Activated T-cell treated with anti-CD3 and anti-CD28 coated beads for 4 hours (primary cell): ENCODE data around the gene PGA4.
A peak's percentile ranks its signal among the peaks of the same experiment; 100 is the strongest.
"Not testable (repeated sequence)": the region's sequence is repeated elsewhere in the genome, so short reads cannot be mapped to it uniquely, and the experiment has no call there.

Source experiments
- DNase-seq: peaks from one replicate; pipeline ENCODE4 v3.0.0-alpha.2; 2020

PGA4 gene

GRCh38 chr11:61252332-61252731 lies 30.2 kb downstream of the PGA4 start:
- DNase-seq: not testable (repeated sequence)

GRCh38 chr11:61254403-61255025 lies 32.4 kb downstream of the PGA4 start:
- peak; percentile 40 for DNase-seq

DNA sequence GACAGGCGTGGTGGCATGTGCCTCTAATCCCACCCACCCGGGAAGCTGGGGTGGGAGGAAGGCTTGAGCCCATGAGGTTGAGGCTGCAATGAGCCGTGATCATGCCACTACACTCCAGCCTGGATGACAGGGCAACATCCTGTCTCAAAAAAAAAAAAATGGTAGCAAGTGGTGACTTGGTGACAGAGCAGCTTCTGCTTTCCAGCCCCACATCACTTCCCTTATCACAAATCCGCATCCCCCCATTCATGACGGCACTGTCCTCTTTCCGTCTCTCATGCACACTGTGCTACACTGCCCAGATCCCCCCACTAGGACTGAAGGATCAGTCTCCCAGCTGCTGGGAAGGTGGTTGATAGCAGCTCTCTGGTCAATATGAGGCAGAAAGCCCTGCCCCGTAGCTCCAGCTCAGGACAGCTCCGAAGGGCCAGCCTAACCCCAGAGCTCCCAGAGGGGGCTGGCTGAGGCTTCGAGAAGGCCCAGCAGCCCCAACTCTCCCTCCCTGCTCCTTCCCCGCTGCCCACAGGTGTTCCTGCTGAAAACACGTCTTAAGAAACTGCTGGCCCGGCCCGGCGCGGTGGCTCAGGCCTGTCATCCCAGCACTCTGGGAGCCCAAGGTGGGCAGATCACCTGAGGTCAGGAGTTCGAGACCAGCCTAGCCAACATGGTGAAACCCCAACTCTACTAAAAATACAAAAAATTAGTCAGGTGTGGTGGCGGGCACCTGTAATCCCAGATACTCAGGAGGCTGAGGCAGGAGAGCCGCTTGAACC lies 34.7 kb downstream of the PGA4 start:
- no peak for DNase-seq

DNA sequence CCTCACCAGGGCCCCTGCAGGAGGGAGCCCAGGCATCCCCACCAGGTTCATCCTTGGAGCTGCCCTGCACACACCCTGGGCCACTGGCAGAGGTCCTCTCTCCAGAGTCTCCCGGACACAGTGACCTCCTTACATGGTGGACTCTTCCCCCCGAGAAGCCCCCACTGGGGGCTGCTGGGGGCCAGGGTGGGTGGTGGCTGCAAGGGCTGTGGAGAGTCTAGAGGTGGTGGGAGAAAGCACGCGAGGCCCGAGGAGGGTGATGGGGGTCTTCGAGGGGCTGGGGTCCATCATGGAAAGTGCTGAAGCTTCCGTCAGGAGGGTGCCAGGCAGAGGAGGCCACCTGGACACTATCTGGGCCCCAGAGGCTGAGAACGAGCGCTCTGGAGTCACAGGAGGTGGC lies 36.4 kb downstream of the PGA4 start:
- no peak for DNase-seq

DNA sequence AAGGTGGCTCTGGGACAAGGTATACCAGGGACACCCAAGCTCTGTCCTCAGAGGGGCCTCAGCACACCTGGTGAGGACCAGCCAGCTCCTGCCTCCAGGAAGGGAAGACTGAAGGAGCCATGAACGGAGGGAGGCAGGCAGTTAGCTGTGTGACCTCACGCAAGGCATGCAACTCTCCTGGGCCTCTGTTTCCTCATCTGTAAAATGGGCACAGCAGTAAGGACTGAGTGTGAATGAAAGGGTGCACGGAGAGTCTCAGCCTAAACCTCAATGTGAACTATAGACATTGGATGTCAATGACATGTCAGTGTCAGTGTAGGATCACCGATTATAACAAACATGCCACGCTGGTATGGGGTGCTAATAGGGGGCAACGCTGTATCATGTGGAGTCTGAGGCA lies 37.2 kb downstream of the PGA4 start:
- DNase-seq: no peak

DNA sequence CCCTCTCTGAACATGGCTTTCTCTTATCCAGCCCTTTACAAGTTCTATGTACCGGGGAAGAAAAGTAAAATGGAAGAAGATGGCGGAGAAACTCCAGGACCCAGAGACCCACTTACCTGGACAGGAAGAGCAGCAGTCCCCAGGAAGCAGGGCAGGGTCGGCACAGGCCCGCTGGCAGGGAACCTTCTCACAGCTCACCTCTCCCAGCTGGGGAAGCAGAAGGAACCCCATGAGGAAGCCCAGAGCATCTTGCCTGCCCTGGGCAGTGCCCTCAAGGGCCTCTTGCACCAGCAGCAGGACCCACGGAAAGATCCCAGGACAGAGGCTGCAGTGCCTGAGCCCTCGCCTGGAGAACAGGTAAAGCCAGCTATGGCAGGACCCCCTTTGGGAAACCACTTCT lies 42.2 kb downstream of the PGA4 start:
- DNase-seq: no peak

DNA sequence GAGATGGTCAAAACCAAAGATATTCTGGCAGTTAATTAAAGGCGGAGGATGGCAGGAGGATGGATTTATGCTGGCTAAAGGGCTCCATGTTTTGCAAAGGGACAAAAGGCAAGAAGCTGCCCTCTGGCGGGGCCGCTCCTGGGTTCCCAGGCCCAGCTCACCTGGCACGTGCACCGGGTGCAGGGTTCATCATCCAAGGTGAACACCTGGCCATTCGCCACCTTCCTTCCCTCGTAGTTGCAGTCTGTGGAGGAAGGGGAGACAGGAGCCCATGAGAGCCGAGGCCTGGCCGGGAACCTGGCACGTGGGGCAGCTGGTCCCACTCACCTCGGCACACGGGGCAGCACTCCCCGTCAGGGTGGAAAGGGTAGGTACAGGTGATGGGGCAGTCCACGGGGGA lies 42.6 kb downstream of the PGA4 start:
- no peak for DNase-seq

DNA sequence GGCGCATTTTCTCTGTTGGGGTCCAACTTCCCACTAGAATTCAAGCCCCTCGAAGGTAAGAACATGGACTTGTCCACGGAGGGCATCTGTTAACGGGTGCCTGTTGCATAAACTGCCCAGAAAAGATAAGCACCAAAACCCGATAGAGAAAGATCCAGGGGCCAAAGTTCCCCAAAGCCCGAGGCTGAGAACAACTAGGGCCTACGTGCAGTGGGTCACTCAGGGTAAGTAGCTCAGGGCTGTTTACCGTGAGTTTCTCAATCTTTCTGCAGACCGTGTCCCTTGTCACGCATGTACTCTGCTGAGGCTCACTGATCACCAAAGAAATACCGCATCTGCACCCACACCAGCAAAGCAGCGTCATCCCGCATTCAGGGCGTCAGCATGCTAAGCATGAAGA lies 43.2 kb downstream of the PGA4 start:
- no peak for DNase-seq

- DNase-seq: no peak
Observed at GRCh38 chr11:61266602-61267001, 44.5 kb downstream of the PGA4 start.

GRCh38 chr11:61267437-61267841 lies 45.3 kb downstream of the PGA4 start:
- DNase-seq: no peak

- no peak for DNase-seq
Observed at GRCh38 chr11:61268588-61269250, 46.6 kb downstream of the PGA4 start.

DNA sequence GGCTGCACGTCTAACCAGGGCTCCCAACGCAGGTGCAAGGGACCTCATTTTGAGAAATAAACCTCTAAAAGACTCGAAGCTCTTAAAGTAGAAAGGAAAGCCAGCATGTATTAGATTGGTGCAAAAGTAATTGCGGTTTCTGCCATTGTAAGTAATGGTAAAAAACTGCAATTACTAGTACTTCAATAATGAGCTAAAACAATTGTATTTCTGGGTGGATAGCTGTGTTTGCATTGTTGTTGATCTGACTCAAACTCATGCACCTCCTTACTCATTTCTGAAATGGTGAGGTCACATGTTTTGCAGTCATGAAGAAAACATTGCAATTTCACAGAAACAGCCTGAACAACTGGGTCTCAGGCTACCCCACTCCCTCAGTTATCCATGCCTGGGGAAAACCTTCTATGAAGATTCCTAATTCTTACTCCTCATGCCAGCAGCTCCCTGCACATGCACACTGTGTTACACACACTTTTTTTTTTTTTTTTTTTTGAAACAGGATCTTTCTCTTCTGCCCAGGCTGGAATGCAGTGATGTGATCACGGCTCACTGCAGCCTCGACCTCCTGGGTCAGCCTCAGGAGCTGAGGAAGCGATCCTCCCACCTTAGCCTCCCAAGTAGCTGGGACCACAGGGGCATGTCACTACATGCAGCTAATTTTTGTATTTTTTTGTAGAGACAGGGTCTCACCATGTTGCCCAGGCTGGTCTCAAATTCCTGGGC lies 48.4 kb downstream of the PGA4 start:
- no peak for DNase-seq

GRCh38 chr11:61272731-61273130 lies 50.6 kb downstream of the PGA4 start:
- DNase-seq: no peak

DNA sequence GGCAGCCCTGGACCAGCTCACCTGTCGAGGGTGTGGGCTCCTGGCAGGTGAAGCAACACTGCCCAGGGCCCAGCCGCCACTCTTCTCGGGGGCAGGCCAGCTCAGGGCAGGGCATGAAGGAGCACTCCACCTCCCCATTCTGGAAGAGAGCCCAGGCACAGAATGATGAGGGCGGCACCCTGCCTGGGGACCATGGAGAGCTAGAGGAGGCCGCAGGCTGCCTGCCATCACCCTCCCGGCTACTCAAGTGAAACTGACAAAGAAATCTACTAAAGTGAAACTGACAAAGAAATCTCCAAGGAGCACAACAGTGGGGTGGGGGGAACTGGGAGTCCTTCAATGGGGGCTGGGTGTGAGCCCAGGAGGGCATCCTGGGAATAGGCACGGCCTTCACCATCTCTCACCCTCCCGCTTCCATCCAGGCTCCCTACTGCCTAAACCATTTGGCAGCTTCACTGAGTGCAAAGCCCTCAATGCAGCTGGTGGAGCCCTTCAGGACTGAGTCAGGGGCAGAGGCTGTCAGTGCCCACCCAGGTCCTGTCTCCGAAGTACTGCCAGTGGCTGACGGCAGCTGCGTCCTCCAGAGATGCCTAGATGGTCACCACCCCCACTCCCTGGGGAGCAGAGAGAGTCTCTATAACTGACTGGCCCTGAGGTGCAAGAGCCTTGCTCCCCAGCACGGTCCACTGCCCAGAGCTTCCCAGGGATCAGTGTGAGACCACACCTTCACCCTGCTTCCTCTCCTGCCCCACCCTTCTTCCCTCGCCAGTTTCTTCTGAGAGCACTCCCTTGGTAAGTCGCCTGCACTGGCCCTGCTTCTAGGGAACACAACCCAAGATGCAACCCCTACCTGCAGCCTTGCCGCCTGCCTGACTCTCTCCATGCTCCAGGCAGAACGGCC lies 51.3 kb downstream of the PGA4 start:
- DNase-seq: no peak

DNA sequence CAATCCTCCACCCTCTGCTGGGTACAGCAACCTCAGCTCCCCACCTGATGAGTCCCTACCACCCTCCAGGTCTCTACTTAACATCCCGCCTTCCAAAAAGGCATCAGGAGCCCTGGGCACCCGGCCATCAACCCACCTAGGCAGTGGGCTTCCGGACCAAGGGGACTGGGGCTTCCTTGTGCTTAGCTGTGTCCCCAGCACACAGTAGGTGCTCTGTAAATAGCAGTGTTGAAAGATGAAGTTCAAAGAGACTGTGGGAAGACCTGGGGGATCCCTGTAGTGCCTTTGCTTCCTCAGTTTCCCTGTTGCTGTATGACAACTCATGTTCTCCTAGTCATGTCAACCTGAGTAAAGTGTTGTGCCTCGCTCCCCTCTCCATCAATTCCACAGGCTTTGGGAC lies 51.9 kb downstream of the PGA4 start:
- no peak for DNase-seq

DNA sequence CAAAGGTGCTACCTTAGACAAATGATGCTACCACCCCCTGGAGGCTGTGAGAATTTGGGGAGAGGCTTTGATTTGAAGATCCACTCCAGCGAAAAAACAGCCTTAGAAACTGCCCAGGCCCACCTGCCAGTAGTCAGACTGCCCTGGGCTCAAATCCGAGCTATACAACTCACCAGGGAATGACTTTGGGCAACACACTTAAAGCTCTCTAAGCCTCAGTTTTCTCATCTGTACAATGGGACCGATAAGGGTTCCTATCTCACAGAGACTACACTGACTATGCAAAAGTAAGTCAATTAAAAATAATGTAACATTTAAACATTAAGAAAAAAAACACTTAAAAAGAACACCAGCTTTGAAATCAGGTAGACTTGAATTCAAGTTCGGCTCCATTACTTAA lies 53.0 kb downstream of the PGA4 start:
- no peak for DNase-seq

DNA sequence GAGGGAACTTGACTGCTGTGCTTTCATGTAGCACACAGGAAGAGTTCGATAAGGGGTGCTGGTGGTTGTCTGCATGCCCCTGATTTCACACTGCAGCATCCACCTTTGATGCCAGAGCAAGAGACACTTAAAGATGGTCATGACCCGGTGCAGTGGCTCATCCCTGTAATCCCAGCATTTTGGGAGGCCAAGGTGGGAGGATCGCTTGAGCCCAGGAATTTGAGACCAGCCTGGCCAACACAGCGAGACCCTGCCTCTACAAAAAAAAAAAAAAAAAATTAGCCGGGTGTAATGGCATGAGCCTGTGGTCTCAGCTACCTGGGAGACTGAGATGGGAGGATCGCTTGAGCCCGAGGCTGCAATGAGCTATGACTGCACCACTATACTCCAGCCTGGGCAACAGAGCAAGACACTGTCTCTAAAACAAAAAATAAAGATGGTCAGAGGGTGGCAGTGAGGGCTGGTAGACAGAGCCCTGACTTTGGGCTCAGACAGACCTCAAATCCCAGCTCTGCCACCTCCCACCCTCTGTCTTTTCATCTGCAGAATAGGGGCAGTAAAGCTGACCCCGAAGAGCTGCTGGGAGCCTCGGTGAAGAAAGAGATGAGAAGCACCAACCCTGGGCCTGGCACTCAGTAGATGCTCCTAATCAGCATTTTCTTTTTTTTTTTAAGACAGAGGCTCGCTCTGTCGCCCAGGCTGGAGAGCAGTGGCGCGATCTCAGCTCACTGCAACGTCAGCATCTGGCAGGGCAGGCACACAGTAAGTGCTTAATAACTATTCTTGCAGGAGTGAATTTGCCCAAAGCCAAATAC lies 55.2 kb downstream of the PGA4 start:
- DNase-seq: no peak

GRCh38 chr11:61278001-61278470 lies 55.9 kb downstream of the PGA4 start:
- no peak for DNase-seq

GRCh38 chr11:61279934-61280659 lies 58.0 kb downstream of the PGA4 start:
- DNase-seq: no peak

DNA sequence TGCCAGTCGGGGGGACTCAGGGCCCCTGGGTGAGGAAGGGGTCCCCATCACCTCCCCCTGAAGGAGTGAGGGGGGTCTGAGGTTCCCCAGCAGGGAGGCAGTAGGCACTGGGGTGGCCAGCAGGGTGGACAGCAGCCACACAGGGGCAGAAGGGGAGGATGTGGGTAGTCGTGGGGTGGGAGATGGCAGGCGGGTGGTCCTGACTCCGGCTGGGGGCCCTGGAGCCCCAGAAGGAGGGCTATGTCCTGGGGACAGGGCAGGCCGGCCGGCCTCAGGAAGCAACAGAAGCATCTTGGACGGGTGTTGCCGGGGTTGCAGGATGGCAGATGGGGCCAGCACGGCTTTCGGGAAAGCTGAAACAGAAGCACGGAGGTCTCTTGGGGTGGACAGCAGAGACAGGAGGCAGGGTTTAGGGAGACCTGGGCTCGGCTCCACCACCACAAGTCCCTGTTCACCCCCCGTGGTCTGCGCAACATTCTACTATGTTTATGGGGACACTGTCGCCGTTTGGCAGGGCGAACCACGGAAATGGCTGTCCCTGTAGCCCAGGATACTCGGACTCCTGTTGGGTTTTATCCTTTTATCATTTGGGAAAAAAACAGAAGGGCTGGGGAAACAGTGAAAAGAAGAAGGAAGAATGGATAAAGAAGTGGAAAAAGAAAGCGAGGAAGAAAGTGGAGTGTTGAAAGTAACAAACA lies 58.9 kb downstream of the PGA4 start:
- no peak for DNase-seq
